Astrocyte of the spinal cord (primary cell): ENCODE results near the gene KCNA4.
"Not testable (repeated sequence)": the region's sequence is repeated elsewhere in the genome, so short reads cannot be mapped to it uniquely, and the experiment has no call there.

Experiments
- DNase-seq: peaks from one replicate; pipeline ENCODE4 v3.0.0; 2011; ENCODE audit warnings: low read depth, low spot score
- H3K4me3 ChIP-seq: 2 replicates; pipeline ENCODE4 v1.5.1; 2011; ENCODE audit warnings: low read depth, mild to moderate bottlenecking, low read length, moderate library complexity
- CTCF ChIP-seq: IDR thresholded peaks from 2 replicates; pipeline ENCODE4 v1.5.1; 2012; ENCODE audit warnings: low read depth, mild to moderate bottlenecking, low read length, inconsistent platforms
- in situ Hi-C: cut with HindIII; loops from 2 replicates; pipeline ENCODE4 v1.10.0; 2017; ENCODE audit warnings: low sequenced_read_pairs

Gene KCNA4

DNA sequence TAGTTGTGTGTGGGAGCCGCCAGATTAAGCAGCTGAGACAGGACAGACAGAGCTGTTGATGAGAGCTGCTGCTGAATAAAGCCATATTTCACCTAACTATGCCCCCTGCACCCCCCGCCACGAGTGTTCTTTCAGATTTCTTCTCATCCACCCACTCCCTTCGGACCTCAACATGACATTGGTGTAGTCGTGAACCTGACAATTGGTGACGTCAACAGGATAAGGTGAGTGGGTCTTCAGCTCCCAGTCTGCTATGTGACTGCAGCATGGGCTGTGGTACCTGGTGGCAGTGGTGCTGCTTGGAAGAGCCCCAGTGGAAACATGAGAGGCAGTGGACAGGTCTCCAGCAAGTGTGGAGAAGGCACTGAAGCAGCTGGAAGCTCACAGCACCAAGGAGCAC is 28.3 kb upstream of the KCNA4 start:
- no peak for TF ChIP-seq CTCF
- H3K4me3 ChIP-seq, result no peak overlapping the region
- in situ Hi-C loops, result no loop called here
- no peak for DNase-seq

DNA sequence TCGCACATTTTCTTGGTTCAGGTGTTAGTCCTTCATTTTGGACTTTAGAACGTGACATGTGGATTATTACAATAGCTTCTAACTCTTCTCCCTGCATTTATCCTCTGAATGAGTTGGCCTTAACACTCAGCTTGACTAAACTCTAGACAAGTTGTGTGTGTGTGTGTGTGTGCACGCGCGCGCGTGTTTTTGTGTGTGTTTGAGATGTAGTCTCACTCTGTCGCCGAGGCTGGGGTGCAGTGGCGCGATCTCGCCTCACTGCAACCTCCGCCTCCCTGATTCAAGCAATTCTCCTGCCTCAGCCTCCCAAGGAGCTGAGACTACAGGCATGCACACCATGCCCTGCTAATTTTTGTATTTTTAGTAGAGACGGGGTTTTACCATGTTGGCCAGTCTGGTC is 24.3 kb upstream of the KCNA4 start:
- DNase-seq, result no peak
- in situ Hi-C loops, result no loop called here
- H3K4me3 ChIP-seq, result no peak overlapping the region
- no peak for TF ChIP-seq CTCF

DNA sequence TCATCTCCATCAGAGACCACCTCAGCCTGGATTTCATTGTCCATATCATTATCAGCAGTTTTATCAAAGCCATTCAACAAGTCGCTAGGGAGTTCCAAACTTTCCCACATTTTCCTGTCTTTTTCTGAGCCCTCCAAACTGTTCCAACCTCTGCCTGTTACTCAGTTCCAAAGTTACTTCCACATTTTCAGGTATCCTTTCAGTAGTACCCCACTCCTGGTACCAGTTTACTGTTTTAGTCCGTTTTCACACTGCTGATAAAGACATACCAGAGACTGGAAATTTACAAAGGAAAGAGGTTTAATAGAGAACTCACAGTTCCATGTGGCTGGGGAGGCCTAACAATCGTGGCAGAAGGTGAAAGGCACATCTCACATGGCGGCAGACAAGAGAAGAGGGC is 17.9 kb upstream of the KCNA4 start:
- H3K4me3 ChIP-seq, in situ Hi-C loops, DNase-seq: not testable (repeated sequence)

- H3K4me3 ChIP-seq, DNase-seq, in situ Hi-C loops: not testable (repeated sequence)
These were observed 17.3 kb upstream of the KCNA4 start for GRCh38 chr11:30034166-30034565.

GRCh38 chr11:30025396-30026139 is 8.7 kb upstream of the KCNA4 start:
- in situ Hi-C loops, result no loop called here
- no peak overlapping the region for H3K4me3 ChIP-seq
- DNase-seq, result no peak
- TF ChIP-seq CTCF, result no peak

- no peak for DNase-seq
- TF ChIP-seq CTCF, result no peak
- H3K4me3 ChIP-seq, result no peak overlapping the region
- in situ Hi-C loops, result no loop called here
These were observed 6.2 kb upstream of the KCNA4 start for GRCh38 chr11:30023074-30023473.

DNA sequence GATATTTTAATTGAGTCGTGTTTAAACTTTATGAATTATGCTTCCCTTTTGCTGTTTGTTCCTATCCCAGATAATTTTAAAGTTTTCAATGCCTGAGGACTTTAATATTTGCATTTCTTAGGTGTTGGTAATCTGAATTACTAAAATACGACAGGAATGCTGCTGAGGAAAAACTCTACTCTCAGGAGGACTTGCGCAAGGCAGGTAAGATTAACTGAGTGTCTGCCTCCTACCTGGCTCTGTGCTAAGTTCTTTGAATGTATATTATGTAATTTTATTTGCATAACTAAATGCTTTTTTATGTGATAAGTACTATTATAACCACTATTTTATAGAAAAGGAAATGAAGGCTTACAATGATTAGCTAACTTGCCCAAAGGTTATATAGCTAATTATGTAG is 2.7 kb upstream of the KCNA4 start:
- H3K4me3 ChIP-seq, result no peak overlapping the region
- in situ Hi-C loops, result no loop called here
- no peak for DNase-seq
- no peak for TF ChIP-seq CTCF

GRCh38 chr11:30018495-30018894 is 1.7 kb upstream of the KCNA4 start:
- H3K4me3 ChIP-seq, result no peak overlapping the region
- no peak for TF ChIP-seq CTCF
- in situ Hi-C loops, result no loop called here
- no peak for DNase-seq
